ENCODE results near the gene PSTPIP1.
A peak's percentile ranks its signal among the peaks of the same experiment; 100 is the strongest.

DNA sequence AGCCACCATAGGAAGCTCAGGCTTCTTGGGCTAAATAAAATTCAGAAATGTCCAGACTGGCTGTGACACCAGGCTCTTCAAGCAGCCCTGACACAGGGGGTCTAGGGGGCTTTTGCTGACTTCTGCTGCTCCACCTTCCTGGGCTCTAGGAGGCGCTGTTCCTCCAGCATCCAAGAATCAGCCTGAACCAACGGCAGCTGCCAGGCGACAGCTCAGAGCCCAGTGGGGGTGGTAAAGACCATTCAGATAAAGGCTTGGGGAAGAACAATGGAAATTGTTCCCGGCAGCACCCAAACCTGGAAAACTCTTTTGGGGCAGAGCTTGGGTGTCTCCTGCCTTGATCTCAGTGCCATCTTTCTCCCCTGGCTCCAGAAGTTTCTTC is 21.6 kb upstream of the PSTPIP1 start:
- TF ChIP-seq, protein P1, sequence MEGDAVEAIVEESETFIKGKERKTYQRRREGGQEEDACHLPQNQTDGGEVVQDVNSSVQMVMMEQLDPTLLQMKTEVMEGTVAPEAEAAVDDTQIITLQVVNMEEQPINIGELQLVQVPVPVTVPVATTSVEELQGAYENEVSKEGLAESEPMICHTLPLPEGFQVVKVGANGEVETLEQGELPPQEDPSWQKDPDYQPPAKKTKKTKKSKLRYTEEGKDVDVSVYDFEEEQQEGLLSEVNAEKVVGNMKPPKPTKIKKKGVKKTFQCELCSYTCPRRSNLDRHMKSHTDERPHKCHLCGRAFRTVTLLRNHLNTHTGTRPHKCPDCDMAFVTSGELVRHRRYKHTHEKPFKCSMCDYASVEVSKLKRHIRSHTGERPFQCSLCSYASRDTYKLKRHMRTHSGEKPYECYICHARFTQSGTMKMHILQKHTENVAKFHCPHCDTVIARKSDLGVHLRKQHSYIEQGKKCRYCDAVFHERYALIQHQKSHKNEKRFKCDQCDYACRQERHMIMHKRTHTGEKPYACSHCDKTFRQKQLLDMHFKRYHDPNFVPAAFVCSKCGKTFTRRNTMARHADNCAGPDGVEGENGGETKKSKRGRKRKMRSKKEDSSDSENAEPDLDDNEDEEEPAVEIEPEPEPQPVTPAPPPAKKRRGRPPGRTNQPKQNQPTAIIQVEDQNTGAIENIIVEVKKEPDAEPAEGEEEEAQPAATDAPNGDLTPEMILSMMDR (IDR thresholded peaks at IDR 0.05; ENCODE audit: low read depth, low read length): peak; percentile 94
- TF ChIP-seq POLR2A (IDR thresholded peaks at IDR 0.05; ENCODE audit: extremely low read depth, insufficient read length): no peak

All from NB4 (cell line).